Uterus (tissue), 4 donors: ENCODE measurements around the gene FN1. TPM values are rescaled to one million over a fixed set of nuclear protein-coding genes. Genes with fewer than 3 reads are reported as not detected.
"Not testable (repeated sequence)": the region's sequence is repeated elsewhere in the genome, so short reads cannot be mapped to it uniquely, and the experiment has no call there.

Source experiments
- DNase-seq, 2 donors: peaks; one replicate each; pipeline ENCODE4 v3.0.0-alpha.2; 2019 to 2020
- H3K27ac ChIP-seq, 2 donors: fragments of 200-600 bp; sonication (generic); 1 replicate in 1 of 2; 2 replicates in 1 of 2; pipeline ENCODE4 v1.5.1; 2016 to 2018
- H3K27me3 ChIP-seq, 2 donors: fragments of 200-600 bp; sonication (generic); one replicate each; pipeline ENCODE4 v1.5.1; 2018 to 2019; ENCODE audit warnings: control low read depth in 1 of 2
- H3K36me3 ChIP-seq, 2 donors: fragments of 200-600 bp; sonication (generic); one replicate each; pipeline ENCODE4 v1.5.1; 2019; ENCODE audit warnings: control low read depth in 1 of 2
- H3K4me1 ChIP-seq, 2 donors: fragments of 200-600 bp; sonication (generic); one replicate each; pipeline ENCODE4 v1.5.1; 2018 to 2019; ENCODE audit warnings: control low read depth in 1 of 2
- H3K4me3 ChIP-seq, 2 donors: fragments of 200-600 bp; sonication (generic); 1 replicate in 1 of 2; 2 replicates in 1 of 2; pipeline ENCODE4 v1.5.1; 2018 to 2019; ENCODE audit warnings: mild to moderate bottlenecking in 1 of 2
- H3K9me3 ChIP-seq, 2 donors: fragments of 200-600 bp; sonication (generic); one replicate each; pipeline ENCODE4 v1.5.1; 2019; ENCODE audit warnings: control low read depth in 1 of 2
- CTCF ChIP-seq, 4 experiments: fragments of 200-600 bp in 2 of 4; fragments of 450-650 bp in 2 of 4; sonication (generic) in 2 of 4; IDR thresholded peaks; one replicate each; pipeline ENCODE4 v1.5.1; 2016 to 2019; ENCODE audit warnings: antibody characterized with exemption in 4 of 4, mild to moderate bottlenecking in 2 of 4, moderate library complexity in 1 of 4
- POLR2A ChIP-seq, 2 donors: fragments of 450-650 bp; IDR thresholded peaks; one replicate each; pipeline ENCODE4 v1.6.1; 2016; ENCODE audit warnings: antibody characterized with exemption in 2 of 2, mild to moderate bottlenecking in 1 of 2, moderate library complexity in 1 of 2
- intact Hi-C: fragments of 100-400 bp; cut with DNase I; formaldehyde crosslinking; loops from one replicate; pipeline ENCODE4 v1.15.1; 2023; ENCODE audit warnings: low total_unique reads
- total RNA-seq, 4 donors: library from RNA; depleted of rRNA in 3 of 4; stranded (reverse); fragments of >200 nt in 3 of 4; gene quantifications; one replicate each; pipeline versions ENCODE4 v1.1.0 to v1.2.4, GENCODE V29; 2014 to 2023
- donor health status: DM: yes; HTN: yes; CAD: no.

Gene FN1
- total RNA-seq, 4 donors from 2014 or later, result 218 to 1,074 (median 261) TPM

GRCh38 chr2:215409331-215410127, 26.3 kb downstream of the FN1 start:
- no peak for DNase-seq
- TF ChIP-seq CTCF (IDR thresholded peaks at IDR 0.05) (no peak), POLR2A (IDR thresholded peaks at IDR 0.05) (no peak)
- Histone ChIP-seq H3K4me3 (no peak overlapping the region), H3K27ac (no peak overlapping the region), H3K9me3 (no peaks in the 10 kb centered on the region), H3K36me3 (no peaks in the 10 kb centered on the region), H3K4me1 (no peaks in the 10 kb centered on the region), H3K27me3 (no peaks in the 10 kb centered on the region)
- intact Hi-C loops, result no loop called here

- H3K9me3 ChIP-seq, H3K27ac ChIP-seq, H3K27me3 ChIP-seq, H3K4me1 ChIP-seq, intact Hi-C loops, DNase-seq, H3K36me3 ChIP-seq, H3K4me3 ChIP-seq: not testable (repeated sequence)
These were observed 27.4 kb downstream of the FN1 start for GRCh38 chr2:215408441-215408840.

GRCh38 chr2:215407590-215408264, 28.1 kb downstream of the FN1 start:
- no peaks in the 10 kb centered on the region for H3K9me3 ChIP-seq
- no peaks in the 10 kb centered on the region for H3K36me3 ChIP-seq
- no peak for DNase-seq
- no peak overlapping the region for H3K4me3 ChIP-seq
- H3K4me1 ChIP-seq, result no peaks in the 10 kb centered on the region
- no peak for TF ChIP-seq CTCF (IDR thresholded peaks at IDR 0.05)
- TF ChIP-seq POLR2A (IDR thresholded peaks at IDR 0.05), result no peak
- no peaks in the 10 kb centered on the region for H3K27me3 ChIP-seq
- intact Hi-C loops, result no loop called here
- no peak overlapping the region for H3K27ac ChIP-seq

- H3K27ac ChIP-seq, result no peak overlapping the region
- TF ChIP-seq CTCF (IDR thresholded peaks at IDR 0.05) (no peak), POLR2A (IDR thresholded peaks at IDR 0.05) (no peak)
- H3K4me3 ChIP-seq, result no peak overlapping the region
- no peaks in the 10 kb centered on the region for H3K27me3 ChIP-seq
- no peaks in the 10 kb centered on the region for H3K9me3 ChIP-seq
- H3K36me3 ChIP-seq, result no peaks in the 10 kb centered on the region
- DNase-seq, result no peak
- H3K4me1 ChIP-seq, result no peaks in the 10 kb centered on the region
- intact Hi-C loops, result no loop called here
These were observed 28.8 kb downstream of the FN1 start for GRCh38 chr2:215407061-215407460.

- Histone ChIP-seq H3K27ac (no peak overlapping the region), H3K4me3 (no peak overlapping the region), H3K9me3 (no peaks in the 10 kb centered on the region), H3K27me3 (no peaks in the 10 kb centered on the region), H3K36me3 (no peaks in the 10 kb centered on the region), H3K4me1 (no peaks in the 10 kb centered on the region)
- intact Hi-C loops, result no loop called here
- TF ChIP-seq CTCF (IDR thresholded peaks at IDR 0.05), result no peak
- TF ChIP-seq POLR2A (IDR thresholded peaks at IDR 0.05), result no peak
- no peak for DNase-seq
These were observed 29.9 kb downstream of the FN1 start for GRCh38 chr2:215405722-215406581.
